CD4-positive, alpha-beta T cell treated with Interleukin-1 beta for 1 hour (primary cell): Measurements from ENCODE around the gene SLC39A1.

ENCODE experiments used
- DNase-seq, 2 donors: peaks; one replicate each; pipeline ENCODE4 v3.0.0-alpha.2; 2020 to 2022

The SLC39A1 gene

GRCh38 chr1:153976819-153977249 is 13.5 kb upstream of the SLC39A1 start:
- DNase-seq = no peak

- DNase-seq = no peak
Observed at GRCh38 chr1:153973525-153973924, 10.2 kb upstream of the SLC39A1 start.

GRCh38 chr1:153973071-153973470 is 9.7 kb upstream of the SLC39A1 start:
- no peak for DNase-seq

- DNase-seq = no peak
Observed at GRCh38 chr1:153970346-153970745, 7.0 kb upstream of the SLC39A1 start.

GRCh38 chr1:153968972-153969371 is 5.6 kb upstream of the SLC39A1 start:
- DNase-seq = no peak

GRCh38 chr1:153968408-153968807 is 5.1 kb upstream of the SLC39A1 start:
- DNase-seq = no peak

GRCh38 chr1:153968000-153968363 is 4.6 kb upstream of the SLC39A1 start:
- DNase-seq = no peak

- DNase-seq = peak; percentile 90
Observed at GRCh38 chr1:153967107-153967999, 4.0 kb upstream of the SLC39A1 start, which contains the start of gene CREB3L4. Gene CREB3L4 (plus strand): TSS chr1:153967902. CDS start chr1:153968526, 624 bp downstream.

GRCh38 chr1:153963850-153964331 is 554 bp upstream of the SLC39A1 start:
- no peak for DNase-seq

- peak in 1 of 2 donors; percentile 34 for DNase-seq
Observed at GRCh38 chr1:153962088-153963029, 978 bp downstream of the SLC39A1 start.

GRCh38 chr1:153961421-153961820 is 1.9 kb downstream of the SLC39A1 start:
- no peak for DNase-seq

GRCh38 chr1:153960206-153960605 is 3.1 kb downstream of the SLC39A1 start:
- DNase-seq = no peak

GRCh38 chr1:153959454-153959853 is 3.9 kb downstream of the SLC39A1 start:
- no peak for DNase-seq

- no peak for DNase-seq
Observed at GRCh38 chr1:153958961-153959260, 4.4 kb downstream of the SLC39A1 start.

- peak; percentile 98 for DNase-seq
Observed at GRCh38 chr1:153958111-153958960, 5.0 kb downstream of the SLC39A1 start, which contains the start of gene CRTC2. Gene CRTC2 (minus strand): TSS chr1:153958612. CDS start chr1:153958497, 115 bp downstream.

- peak; percentile 32 to 64 for DNase-seq
Observed at GRCh38 chr1:153957744-153958110, 5.6 kb downstream of the SLC39A1 start.

GRCh38 chr1:153956997-153957715 is 6.2 kb downstream of the SLC39A1 start:
- DNase-seq = no peak

- no peak for DNase-seq
Observed at GRCh38 chr1:153954826-153955225, 8.5 kb downstream of the SLC39A1 start.

- no peak for DNase-seq
Observed at GRCh38 chr1:153953859-153954365, 9.4 kb downstream of the SLC39A1 start.

- no peak for DNase-seq
Observed at GRCh38 chr1:153951801-153952200, 11.5 kb downstream of the SLC39A1 start.

- no peak for DNase-seq
Observed at GRCh38 chr1:153951183-153951582, 12.2 kb downstream of the SLC39A1 start.
